Transverse colon (tissue), 4 donors: ENCODE results near the gene TNFRSF25.

Source experiments
- EP300 ChIP-seq: sonication (generic); formaldehyde crosslinking; IDR thresholded peaks from one replicate; pipeline ENCODE4 v1.6.1; 2017; ENCODE audit warnings: antibody characterized with exemption, low read depth
- POLR2A ChIP-seq: fragments of 450-650 bp; IDR thresholded peaks from one replicate; pipeline ENCODE4 v1.6.1; 2016; ENCODE audit warnings: antibody characterized with exemption, mild to moderate bottlenecking, moderate library complexity
- POLR2AphosphoS5 ChIP-seq, 3 donors: sonication (generic); formaldehyde crosslinking; IDR thresholded peaks; one replicate each; pipeline ENCODE4 v1.6.1; 2016; ENCODE audit warnings: antibody characterized with exemption in 3 of 3
- TF ChIP-seq, protein P1 (sequence below), 5 experiments: fragments of 200-600 bp in 3 of 5; fragments of 450-650 bp in 2 of 5; sonication (generic) in 3 of 5; IDR thresholded peaks; 1 replicate in 2 of 5; 2 replicates in 3 of 5; pipeline ENCODE4 v1.5.1; 2016 to 2017; ENCODE audit warnings: antibody characterized with exemption in 5 of 5, inconsistent platforms in 3 of 5, mild to moderate bottlenecking in 2 of 5, moderate library complexity in 1 of 5

- TF ChIP-seq EP300 (no peak), POLR2AphosphoS5 (IDR thresholded peaks at IDR 0.05) (no peak), POLR2A (no peak)
- TF ChIP-seq, protein P1, sequence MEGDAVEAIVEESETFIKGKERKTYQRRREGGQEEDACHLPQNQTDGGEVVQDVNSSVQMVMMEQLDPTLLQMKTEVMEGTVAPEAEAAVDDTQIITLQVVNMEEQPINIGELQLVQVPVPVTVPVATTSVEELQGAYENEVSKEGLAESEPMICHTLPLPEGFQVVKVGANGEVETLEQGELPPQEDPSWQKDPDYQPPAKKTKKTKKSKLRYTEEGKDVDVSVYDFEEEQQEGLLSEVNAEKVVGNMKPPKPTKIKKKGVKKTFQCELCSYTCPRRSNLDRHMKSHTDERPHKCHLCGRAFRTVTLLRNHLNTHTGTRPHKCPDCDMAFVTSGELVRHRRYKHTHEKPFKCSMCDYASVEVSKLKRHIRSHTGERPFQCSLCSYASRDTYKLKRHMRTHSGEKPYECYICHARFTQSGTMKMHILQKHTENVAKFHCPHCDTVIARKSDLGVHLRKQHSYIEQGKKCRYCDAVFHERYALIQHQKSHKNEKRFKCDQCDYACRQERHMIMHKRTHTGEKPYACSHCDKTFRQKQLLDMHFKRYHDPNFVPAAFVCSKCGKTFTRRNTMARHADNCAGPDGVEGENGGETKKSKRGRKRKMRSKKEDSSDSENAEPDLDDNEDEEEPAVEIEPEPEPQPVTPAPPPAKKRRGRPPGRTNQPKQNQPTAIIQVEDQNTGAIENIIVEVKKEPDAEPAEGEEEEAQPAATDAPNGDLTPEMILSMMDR (IDR thresholded peaks at IDR 0.05): no peak
Observed at GRCh38 chr1:6497867-6498575, 32.0 kb upstream of the TNFRSF25 start.
